Measurements from ENCODE around the gene GIPC3.
A peak's percentile ranks its signal among the peaks of the same experiment; 100 is the strongest.
"Not testable (repeated sequence)": the region's sequence is repeated elsewhere in the genome, so short reads cannot be mapped to it uniquely, and the experiment has no call there.

The GIPC3 gene

DNA sequence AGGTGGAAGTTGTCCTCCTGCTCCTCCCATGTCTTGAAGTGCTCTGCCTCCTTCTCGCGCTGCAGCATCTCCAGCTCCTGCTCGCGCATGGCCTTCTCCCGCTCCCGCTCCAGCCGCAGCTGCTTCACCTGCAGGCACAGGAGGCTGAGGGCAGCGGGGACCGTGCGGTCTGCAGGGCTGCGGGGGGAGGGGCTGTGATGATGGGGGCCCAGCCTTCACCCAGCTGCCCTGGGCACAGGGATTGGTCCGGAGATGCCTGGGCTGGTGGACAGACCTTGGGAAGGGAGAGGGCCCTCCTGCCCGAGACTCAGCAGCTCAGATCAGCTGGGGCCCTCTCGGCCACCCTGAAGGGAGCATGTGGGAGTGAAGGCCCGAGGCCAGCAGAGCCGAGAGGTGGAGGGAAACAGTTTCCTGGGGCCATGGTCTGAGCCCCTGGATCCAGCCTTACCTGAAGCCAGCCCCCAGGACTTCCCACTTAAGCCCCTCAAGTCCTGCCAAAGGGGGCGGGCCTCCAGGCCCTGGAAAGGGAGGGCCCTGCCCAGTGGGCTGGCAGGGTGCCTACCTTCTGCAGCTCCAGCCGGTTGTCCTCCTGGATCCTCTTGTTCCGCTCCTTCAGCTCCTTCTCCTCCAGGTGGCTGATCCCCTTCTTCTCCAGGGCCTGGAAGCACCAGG is 35.0 kb downstream of the GIPC3 start:
- DNase-seq = no peak

DNA sequence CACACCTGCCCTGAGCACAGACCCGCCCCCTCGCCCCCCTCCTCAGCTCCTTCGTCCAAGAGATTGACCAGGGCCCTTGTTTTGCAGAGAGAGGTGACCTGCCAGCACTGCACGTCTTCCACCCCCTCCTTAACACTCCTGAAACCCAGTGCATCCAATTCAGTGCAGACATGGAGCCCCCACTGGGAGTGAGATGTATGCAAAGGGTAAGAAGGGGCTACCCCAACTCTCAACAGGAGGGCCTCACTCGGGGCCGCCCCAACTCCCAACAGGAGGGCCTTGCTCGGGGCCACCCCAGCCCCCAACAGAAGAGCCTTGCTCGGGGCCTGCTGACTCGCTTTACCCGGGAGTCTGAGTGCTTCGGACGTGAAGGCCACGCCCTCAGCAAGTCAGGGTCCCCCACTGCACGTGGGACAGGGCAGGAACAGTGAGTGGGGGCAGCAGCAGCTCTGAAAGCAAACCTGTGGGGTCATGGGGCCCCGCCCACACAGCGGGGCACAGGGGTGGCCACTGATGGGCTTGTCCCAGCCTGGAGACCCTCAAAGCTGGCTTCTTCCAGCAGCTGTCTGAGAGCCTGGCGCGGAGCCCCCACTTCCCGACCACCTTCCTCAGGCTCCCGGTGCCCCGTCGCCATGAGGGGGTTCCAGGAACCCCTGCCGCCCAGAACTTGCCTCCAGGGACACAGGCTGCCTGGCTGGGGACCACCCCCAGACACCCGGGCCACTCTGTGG is 35.7 kb downstream of the GIPC3 start:
- DNase-seq = no peak

DNA sequence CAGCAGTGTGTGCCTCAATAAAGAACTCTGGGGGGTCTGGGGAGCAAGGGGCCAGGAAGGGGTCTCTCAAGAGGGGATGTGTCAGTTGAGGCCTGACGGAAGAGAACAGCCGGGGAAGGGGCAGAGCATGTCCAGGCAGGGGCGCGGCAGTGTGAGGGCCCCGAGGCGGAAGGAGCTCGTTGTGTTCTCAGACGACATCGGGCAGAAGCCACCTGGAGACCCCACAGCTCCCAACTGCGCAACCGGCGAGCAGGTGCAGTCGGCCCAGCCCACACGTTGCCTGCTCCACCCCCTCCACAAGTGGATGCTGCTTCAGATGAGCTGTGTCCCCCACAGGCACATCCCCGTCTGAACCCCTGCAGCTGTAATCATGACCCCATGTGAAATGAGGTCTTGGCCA is 36.4 kb downstream of the GIPC3 start:
- DNase-seq = no peak

DNA sequence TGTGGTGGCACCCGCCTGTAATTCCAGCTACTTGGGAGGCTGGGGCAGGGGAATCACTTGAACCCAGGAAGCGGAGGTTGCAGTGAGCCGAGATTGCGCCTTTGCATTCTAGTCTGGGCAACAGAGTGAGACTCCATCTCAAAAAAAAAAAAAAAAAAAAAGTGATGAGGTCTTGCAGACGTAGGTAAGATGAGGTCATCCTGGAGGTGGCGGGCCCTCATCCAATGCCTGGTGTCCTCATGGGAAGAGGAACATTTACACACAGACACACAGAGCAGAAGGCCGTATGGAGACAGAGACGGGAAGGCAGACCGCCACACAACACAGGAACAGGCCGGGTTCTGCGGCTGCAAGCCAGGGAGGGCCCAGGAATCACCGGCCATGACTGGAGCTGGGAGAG is 36.9 kb downstream of the GIPC3 start:
- DNase-seq = no peak

DNA sequence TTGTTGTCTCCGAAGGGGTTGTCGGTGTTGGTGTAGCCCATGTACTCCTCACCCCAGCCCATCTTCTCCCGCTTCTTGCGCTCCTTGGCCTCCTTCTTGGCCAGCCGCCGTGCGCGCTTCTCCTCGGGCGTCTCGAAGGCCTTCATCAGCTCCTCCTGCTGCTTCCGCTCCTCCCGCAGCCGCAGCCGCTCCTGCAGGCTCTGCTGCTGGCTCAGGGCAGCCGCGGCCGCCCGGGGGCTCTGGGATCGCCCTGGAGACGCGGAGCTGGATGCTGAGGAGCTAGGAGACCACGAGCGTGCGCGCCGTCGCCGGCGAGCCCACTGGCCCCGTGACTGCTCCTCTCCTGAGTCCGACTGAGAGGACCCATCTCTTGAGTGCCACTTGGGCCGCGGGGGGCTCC is 38.4 kb downstream of the GIPC3 start:
- no peak for DNase-seq

DNA sequence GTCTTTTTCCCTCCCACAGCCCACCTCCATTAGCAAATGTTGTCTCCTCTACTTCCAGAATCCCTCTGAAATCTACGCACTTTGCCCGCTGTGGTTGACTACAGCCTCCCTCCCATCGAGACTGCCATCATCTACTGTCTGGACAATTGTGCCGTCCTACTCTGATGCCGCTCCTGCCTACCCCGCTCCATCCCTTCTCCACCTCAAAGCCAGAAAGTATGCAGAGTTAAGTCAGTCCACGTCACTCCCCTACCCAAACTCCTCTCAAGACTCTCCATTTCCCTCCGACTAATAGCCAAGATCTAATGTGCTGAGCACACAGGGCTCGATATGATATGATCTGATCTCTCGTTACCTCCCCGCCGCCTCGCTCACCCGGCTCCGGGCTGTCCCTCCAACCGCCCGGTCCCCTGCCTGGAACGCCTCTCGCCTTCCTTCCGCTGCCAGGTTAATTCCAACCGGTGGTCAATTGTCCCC is 40.8 kb downstream of the GIPC3 start:
- DNase-seq = no peak

DNA sequence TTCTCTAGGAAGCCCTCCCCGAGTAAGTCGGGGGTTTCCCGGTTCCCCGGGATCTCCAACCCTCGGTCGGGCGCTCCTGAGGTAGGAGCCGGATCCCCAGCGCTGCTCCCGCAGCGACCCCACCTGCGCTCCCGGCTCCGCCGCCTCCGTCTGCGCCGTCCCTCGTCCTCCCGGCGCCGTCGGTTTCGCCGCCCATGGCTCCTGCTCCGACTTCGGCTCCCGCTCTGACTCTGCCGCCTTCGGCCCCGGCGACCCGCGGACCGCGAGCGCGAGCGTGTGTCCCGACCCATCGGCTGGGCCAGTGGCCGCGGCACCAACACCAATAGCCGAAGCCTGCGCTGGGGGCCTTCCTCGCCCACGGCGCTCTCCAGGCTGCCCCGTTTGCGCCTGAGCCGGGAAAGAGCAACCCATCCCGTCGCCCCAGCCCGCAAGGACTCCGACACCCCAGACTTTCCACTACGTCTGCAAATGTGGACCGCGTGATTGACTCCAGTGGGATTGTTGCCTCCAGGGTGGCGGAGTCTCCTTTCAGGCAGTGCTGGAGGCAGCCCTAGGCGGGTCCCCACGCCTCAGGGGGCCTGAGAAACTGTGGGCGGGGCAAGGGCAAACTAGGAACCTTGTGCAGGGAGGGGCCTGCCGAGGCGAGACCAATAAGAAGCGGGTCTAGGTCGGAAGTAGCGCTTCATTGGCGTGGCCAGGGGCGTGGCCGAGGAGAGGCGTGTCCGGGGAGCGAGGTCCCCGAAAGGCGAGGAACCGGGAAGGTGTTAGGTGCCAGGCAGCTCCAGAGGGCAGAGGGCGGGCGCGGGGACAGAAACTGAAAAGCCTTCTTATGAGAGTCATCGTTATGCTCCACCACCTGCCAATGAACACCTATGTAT is 41.4 kb downstream of the GIPC3 start, which contains the start of gene CACTIN:
Gene CACTIN, minus strand, starts transcription at position 318 of the 878 bp plus-strand sequence. Its CDS starts 28 bp downstream, at position 290.
- DNase-seq = peak; percentile 99

DNA sequence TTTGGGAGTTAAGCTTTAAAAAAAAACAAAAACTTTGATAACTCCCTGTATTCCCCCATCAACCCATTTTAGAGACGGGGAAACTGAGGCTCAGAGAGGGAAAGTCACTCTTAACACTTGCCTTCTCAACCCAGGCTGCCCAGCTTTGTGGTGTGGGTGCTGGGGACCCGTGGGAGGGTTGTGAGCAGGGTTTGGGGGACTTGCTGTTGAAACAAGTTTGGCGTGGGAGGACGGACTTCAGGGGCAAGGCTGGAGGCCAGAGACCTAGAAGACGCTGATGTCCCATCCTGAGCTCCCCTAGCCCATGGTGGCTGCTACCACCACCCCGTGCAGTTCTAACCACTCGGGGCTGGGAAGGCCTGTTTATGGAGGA is 42.1 kb downstream of the GIPC3 start:
- DNase-seq = no peak

DNA sequence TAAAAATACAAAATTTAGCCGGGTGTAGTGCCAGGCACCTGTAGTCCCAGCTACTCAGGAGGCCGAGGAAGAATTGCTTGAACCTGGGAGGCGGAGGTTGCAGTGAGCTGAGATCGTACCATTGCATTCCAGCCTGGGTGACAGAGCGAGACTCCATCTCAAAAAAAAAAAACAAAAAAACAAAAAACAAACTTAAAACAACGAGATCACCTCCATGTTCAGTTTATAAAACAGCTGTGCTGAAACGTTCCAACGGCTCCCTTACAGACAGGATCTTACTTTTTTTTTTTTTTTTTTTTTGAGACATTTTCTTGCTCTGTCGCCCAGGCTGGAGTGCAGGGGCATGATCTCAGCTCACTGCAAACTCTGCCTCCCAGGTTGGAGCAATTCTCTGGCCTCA is 43.5 kb downstream of the GIPC3 start:
- DNase-seq = not testable (repeated sequence)

DNA sequence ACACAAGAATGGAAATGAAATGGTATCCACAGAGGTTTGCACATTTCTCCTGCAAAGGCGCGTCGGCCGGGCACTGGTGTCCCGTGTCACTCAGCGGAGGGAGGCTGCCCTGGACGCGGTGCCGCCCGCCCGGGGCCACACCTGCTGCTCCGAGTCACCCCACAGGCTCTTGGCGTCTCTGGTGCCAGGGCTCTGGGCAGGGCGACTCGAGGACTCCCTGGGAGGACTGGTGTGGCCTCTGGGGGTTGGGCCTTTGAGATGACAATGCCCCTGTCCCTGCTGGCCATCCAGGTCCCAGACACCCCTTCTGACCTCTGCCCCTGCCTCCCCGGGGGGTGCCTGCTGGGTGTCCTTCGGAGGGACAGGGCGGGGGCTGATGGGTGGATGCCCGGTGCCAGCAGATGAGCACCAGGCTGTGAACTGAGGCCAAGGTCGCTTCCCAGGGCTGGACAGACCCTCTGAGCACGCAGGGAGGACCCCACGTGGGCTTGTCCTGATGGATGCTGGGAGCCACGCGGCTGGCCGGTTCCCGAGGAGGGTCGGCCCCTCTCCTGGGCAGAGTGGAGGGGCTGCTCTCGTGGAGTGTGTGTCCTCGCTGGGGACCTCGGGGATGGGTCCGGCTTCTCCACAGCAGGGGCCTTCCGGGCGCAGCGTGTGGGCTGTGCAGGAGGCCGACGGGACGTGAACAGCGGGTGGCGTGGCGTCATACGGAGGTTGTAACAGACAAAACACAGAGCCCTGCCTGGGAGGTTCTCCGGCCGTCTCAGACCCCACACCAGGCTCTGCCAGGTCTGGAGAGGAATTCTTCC is 46.0 kb downstream of the GIPC3 start:
- no peak for DNase-seq

DNA sequence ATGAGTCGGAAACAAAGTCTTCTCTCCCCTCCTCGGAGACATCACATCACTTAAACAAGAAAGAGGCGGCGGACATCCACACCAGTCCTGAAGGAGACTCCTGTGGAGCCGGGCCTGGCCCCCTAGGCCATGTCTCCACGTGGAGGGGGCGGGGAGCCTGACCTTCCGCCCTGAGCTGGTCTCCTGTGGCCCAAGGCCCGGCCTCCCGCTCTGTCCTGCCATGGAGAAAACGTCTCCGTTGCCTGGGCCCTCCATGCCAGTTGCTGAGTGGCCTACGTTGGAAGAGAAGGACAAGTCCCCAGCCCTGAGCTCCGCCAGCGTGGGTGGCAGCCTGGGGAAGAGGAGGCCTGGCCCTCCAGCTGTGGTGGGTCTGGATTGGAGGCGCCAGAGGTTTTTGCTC is 46.8 kb downstream of the GIPC3 start:
- no peak for DNase-seq

DNA sequence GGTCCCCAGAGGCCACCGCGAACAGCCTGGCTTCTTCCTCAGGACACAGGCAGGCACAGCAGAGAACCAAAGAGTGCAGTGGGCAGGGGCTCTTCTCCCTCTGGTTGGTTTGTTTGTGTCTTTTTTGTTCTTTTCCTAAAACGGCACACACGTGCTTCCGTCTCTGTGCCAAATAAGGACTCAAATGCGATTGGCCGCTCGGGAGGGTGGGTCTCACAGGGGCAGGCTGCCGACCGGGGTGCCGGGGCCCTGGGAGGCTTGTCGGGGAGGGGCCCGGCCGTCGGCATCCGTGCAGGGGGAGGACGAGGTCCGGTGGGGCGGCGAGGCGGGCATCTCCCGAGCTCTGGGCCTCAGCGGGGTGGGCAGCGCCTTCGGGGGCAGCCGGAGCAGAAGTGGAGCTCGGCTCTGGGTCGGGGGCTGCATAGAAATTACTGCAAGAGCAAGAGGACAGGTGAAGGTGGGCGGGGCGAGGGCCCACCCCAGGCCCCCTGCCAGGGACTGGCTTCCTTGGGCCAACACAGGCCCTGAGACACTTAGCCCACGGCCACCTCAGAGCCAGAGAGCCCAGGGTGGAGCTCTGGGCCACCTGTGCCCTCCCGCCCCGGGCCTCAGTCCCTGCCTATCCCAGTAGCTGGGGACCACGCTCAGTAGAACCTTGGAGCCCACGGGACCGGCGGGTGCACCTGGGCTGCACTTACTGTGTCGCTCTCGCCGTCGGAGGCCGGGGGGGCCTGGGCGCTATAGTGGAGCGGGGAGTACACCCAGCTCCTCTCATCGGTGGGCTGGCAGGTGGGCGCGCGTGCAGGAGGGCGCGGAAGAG is 47.7 kb downstream of the GIPC3 start:
- DNase-seq = no peak

DNA sequence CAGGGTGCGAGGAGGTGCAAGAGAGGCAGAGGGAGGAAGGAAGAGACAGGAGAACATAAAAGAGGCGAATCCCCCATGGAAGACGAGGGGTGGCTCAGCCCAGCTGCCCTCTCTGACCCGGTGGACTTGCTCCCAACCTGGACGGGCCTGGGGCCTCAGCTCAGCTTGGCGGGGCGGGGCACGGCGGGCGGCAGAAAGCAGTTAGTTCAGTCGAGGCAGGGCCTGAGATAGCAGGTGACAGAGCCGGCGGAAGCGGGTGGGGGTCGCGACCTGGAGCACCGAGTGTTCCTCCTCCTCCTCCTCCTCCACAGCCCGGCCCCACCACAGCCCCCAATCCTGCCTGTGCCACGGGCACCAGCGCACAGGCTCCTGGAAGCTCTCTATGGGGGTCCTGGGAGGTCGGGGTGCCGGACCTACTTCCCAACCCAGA is 48.3 kb downstream of the GIPC3 start:
- DNase-seq = no peak

DNA sequence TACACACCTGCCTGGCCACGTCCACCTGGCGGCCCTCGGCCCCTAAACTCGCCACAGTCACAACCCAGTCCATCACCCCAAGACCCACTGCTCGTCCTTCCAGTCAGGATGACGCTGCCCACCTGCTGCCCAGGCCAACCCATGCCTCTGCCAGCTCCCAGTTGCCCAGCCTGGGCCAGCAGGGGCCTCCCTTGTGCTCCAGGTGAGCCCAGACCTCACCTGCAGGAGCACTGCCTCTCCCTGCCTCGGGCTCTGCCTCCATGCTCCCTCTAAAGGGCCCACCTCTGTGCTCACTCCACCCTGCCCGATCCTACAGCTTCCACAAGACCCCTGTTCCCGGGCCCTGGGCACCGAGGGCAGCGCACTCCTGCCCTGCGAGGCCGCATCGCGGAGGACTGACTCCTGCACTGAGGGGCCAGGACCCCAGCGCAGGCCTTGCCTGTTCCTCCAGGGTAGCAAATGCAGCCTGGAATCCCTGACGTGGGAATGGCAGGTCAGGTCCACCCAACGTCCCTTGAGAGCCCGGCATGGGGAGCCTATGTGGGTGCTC is 49.3 kb downstream of the GIPC3 start:
- DNase-seq = no peak

DNA sequence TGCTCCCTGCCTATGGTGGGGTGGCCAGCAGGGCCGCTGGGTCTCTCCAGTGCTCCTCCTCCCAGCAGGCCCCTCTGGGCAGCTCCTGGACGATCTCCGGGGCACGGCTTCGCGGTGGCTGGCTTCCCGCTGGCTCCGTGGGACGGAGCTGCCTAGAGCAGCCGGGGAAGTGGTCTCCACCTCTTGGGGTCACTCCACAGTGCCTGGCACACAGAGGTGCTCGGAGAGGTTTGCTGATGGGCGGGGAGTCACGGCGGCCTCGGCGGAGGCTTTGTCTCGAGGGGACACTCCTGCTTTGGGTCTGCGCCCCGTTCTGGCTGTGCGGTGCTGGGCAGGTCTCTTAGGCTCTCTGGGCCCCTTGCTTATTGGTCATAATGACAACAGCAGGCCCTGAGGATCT is 51.2 kb downstream of the GIPC3 start:
- DNase-seq = no peak

DNA sequence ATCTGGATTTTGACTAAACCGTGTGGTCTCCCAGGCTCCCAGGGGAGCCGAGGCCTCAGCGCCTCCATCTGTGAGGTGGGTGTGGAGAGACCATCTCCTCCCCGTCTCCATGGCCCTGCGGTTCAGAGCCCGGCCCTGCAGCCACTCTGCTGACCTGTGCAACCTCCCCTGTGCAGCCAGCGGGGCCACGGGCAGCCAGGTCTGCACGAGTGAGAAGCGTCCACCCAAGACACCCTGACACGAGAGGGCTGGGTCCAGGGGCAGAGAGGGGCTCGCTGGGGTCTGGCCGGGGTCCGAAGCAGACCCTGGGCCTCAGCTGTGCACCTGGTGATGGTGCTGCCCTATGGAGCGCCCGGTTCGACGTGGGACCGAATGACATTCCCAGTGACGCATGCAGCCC is 51.7 kb downstream of the GIPC3 start:
- DNase-seq = no peak

DNA sequence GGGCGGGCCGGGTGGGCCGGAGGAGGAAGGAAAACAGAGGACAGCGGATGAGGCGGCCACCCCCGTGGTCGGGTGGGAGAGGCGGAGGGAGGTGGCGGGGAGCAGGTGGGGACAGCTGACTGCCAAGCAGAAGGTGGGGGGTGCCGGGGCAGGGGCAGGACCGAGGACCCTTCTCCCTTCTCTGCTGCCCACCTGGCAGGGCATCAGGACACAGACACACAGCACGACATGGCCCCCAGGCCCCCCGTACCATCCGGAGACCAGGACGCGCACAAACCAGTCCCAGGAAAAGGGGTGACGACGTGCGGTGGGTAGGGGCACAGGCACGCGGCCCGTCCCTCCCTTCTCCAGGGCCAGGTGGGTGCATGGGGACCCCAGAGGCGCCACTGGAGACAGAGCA is 52.3 kb downstream of the GIPC3 start:
- DNase-seq = no peak

DNA sequence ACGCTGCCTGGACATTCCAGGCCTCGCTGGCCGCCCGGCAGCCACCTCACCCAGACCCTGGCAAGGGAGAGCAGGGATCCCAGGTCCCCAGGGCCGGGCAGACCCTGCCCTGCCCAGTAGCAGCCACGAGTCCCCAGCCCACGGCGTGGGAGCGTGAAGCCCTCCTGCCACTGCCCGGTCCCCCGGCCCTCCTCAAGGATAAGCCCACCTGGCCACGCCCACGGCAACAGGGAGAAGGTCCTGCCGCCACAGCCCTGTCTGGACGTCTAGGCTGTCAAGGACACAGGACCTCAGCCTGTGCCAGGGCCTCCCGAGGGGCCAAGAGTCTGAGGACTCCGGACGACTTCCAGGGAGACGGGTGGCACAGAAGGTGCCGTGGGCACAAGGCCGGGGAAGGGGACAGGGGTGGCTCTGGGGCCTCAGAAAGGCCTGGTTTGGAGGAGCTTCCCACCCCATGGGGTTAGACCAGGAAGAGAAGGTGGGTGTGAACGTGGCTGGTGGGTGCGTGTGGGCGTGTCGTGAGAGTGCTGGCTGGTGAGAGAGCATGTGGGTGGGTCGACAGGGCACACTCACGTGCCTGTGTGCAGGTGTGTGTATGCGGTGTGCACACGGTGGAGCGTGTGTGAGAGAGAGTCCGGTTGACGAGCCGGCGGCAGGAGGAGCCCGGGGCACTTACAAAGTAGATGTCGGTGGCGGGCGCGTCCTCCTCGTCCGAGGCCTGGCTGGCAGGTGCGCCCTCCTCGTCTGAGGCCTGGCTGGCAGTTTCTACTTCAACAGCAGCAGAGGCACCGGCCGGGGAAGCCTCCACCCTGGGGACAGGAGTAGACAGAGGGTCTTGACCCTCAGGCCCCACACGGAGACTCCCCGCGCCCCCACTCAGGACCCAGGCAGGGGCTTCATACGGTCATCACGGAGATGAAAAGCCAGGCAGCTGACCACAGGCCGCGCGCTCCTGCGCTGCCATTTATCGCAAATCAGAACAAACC is 53.2 kb downstream of the GIPC3 start:
- DNase-seq = no peak

DNA sequence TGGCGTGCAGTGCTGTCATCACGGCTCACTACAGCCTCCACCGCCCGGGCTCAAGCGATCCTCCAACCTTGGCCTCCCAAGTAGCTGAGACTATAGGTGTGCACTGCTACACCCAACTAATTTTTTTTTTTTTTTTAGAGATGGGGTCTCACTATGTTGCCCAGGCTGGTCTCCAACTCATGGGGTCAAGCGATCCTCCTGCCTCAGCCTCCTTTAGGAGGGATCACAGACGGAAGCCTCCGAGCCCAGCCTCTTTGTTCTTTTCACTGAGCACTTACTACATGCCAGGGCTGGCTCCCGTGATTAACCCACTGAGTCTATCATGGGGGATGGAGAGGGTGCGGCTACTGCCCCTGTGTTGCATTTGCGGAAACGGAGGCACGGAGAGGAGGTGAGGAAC is 54.2 kb downstream of the GIPC3 start:
- no peak for DNase-seq
